MM.1S (cell line): Measurements from ENCODE around the gene ANXA9.
A peak's percentile ranks its signal among the peaks of the same experiment; 100 is the strongest.

ENCODE experiments used
- DNase-seq: peaks from one replicate; pipeline ENCODE4 v3.0.0-alpha.2; 2015
- H2AFZ ChIP-seq: fragments of 300-600 bp; sonication (generic); 2 replicates; pipeline ENCODE4 v1.6.0; 2016; ENCODE audit warnings: antibody characterized with exemption, low read length
- H3F3A ChIP-seq: fragments of 300-600 bp; sonication (generic); 2 replicates; pipeline ENCODE4 v1.6.1; 2016; ENCODE audit warnings: mild to moderate bottlenecking, antibody characterized with exemption, low read length, moderate library complexity, mixed read lengths; ENCODE audit not compliant: insufficient read depth
- H3K27ac ChIP-seq: fragments of 300-600 bp; sonication (generic); 2 replicates; pipeline ENCODE4 v1.5.1; 2016; ENCODE audit warnings: mild to moderate bottlenecking, low read length
- H3K27me3 ChIP-seq: fragments of 300-600 bp; sonication (generic); replicated peaks from 2 replicates; pipeline ENCODE4 v1.6.0; 2016; ENCODE audit warnings: low read length; ENCODE audit not compliant: insufficient read depth
- H3K36me3 ChIP-seq: fragments of 300-600 bp; sonication (generic); replicated peaks from 2 replicates; pipeline ENCODE4 v1.6.1; 2016; ENCODE audit warnings: mild to moderate bottlenecking, low read length, mixed read lengths; ENCODE audit not compliant: insufficient read depth
- H3K4me1 ChIP-seq: fragments of 300-600 bp; sonication (generic); 2 replicates; pipeline ENCODE4 v1.6.1; 2016; ENCODE audit warnings: low read length, mixed read lengths
- H3K4me2 ChIP-seq: fragments of 300-600 bp; sonication (generic); 2 replicates; pipeline ENCODE4 v1.6.0; 2016; ENCODE audit warnings: low read depth, low read length
- H3K4me3 ChIP-seq: fragments of 300-600 bp; sonication (generic); 2 replicates; pipeline ENCODE4 v1.5.1; 2016; ENCODE audit warnings: low read length, mixed read lengths
- H3K79me2 ChIP-seq: fragments of 300-600 bp; sonication (generic); 2 replicates; pipeline ENCODE4 v1.6.1; 2016; ENCODE audit warnings: mixed run types, low read length, mixed read lengths
- H3K9ac ChIP-seq: fragments of 300-600 bp; sonication (generic); 2 replicates; pipeline ENCODE4 v1.6.1; 2016; ENCODE audit warnings: low read length, mixed read lengths
- H3K9me2 ChIP-seq: fragments of 300-600 bp; sonication (generic); replicated peaks from 2 replicates; pipeline ENCODE4 v1.6.1; 2016; ENCODE audit warnings: mild to moderate bottlenecking, low read length, mixed read lengths; ENCODE audit not compliant: insufficient read depth
- H3K9me3 ChIP-seq: fragments of 300-600 bp; sonication (generic); replicated peaks from 2 replicates; pipeline ENCODE4 v1.6.1; 2016; ENCODE audit warnings: mild to moderate bottlenecking, low read length, mixed read lengths; ENCODE audit not compliant: insufficient read depth
- H4K20me1 ChIP-seq: fragments of 300-600 bp; sonication (generic); 2 replicates; pipeline ENCODE4 v1.6.1; 2016; ENCODE audit warnings: mild to moderate bottlenecking, low read length, moderate library complexity, mixed read lengths; ENCODE audit not compliant: insufficient read depth
- CTCF ChIP-seq: fragments of 300-600 bp; sonication (generic); IDR thresholded peaks from 2 replicates; pipeline ENCODE4 v1.5.1; 2016; ENCODE audit warnings: antibody characterized with exemption, low read length, mixed read lengths
- EZH2 ChIP-seq: fragments of 300-600 bp; sonication (generic); optimal IDR thresholded peaks from 2 replicates; pipeline ENCODE3; 2017; ENCODE audit warnings: low read depth, mild to moderate bottlenecking, antibody characterized with exemption, low read length, mixed read lengths
- EZH2phosphoT487 ChIP-seq: fragments of 300-600 bp; sonication (generic); IDR thresholded peaks from 2 replicates; pipeline ENCODE4 v1.6.1; 2018; ENCODE audit warnings: antibody characterized with exemption, low read length

The ANXA9 gene

DNA sequence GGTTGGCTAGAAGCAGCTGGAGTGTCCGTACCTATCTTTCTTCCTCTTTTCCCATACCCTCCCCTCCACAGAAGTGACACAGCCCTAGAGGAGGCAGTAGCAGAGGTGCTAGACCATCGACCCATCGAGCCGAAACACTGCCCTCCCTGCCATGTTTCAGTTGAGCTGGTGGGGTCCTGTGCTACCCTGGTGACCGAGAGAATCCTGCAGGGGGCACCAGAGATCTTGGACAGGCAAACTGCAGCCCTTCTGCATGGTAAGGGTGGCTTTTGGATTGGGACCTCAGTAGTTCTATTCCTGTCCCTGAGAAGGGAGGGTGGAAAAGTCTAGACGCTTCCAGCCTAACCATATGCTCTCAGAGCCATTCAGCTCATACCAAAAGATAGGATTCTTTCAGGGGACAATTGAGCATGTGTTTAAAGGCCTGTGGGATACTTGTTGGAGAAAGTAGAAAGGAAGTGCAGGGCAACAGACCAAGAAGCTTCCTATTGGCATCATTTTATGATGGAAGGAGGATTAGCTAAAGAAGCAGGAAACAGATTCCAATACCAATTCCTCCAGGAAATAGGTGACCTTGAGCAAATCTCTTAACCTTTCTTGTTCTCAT lies 42.6 kb downstream of the ANXA9 start:
- Histone ChIP-seq H3F3A (no peaks in the 10 kb centered on the region), H3K27me3 (no peaks in the 10 kb centered on the region), H3K79me2 (no peaks in the 10 kb centered on the region), H2AFZ (no peak overlapping the region), H3K9me3 (no peaks in the 10 kb centered on the region), H3K9me2 (no peaks in the 10 kb centered on the region), H3K4me1 (no peaks in the 10 kb centered on the region), H3K4me3 (no peak overlapping the region), H3K36me3 (no peaks in the 10 kb centered on the region), H4K20me1 (no peaks in the 10 kb centered on the region), H3K9ac (no peak overlapping the region), H3K27ac (no peak overlapping the region), H3K4me2 (no peak overlapping the region)
- peak; percentile 96 for TF ChIP-seq CTCF
- no peak for TF ChIP-seq EZH2
- no peak for TF ChIP-seq EZH2phosphoT487
- DNase-seq = peak; percentile 83

DNA sequence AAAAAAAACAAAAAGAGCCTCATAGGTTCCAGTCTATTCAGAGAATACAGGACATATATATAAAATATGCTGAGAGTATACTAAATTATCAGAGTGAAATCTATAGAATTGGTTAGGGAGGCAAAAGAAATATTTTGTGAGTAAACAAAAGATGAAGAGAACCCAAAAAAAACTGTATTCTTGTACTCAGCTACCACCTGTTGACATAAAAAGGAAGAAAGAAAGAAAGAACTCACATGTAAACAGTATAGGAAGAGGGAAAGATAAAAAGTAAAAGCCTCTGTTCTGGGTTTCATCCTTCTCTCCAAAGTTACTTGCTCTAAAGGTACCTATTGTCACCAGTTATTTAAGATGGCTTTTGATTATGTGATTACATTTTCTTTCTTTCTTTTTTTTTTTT lies 44.4 kb downstream of the ANXA9 start:
- Histone ChIP-seq H3K9ac (no peak overlapping the region), H2AFZ (no peak overlapping the region), H3K27me3 (no peaks in the 10 kb centered on the region), H3F3A (no peaks in the 10 kb centered on the region), H3K9me3 (no peaks in the 10 kb centered on the region), H3K36me3 (no peaks in the 10 kb centered on the region; the same call in 1 of the 2 replicates), H3K4me3 (no peak overlapping the region), H3K27ac (no peak overlapping the region), H3K79me2 (no peaks in the 10 kb centered on the region), H3K4me2 (no peak overlapping the region), H3K9me2 (no peaks in the 10 kb centered on the region), H4K20me1 (no peaks in the 10 kb centered on the region), H3K4me1 (no peaks in the 10 kb centered on the region)
- TF ChIP-seq EZH2 = no peak
- TF ChIP-seq EZH2phosphoT487 = no peak
- TF ChIP-seq CTCF = no peak
- DNase-seq = no peak

DNA sequence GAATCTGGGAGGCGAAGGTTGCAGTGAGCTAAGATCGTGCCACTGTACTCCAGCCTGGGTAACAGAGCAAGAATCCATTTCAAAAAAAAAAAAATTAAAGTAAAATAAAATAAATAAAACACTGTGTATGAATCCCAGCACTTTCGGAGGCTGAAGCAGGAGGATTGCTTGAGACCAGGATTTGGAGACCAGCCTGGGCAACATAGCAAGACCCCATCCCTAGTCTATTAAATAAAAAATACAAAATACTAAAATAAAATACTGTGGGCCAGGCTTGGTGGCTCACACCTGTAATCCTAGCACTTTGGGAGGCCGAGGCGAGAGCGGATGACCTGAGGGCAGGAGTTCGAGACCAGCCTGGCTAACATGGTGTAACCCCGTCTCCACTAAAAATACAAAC lies 50.1 kb downstream of the ANXA9 start:
- H3K27ac ChIP-seq = no peak overlapping the region
- H4K20me1 ChIP-seq = no peaks in the 10 kb centered on the region
- no peak for DNase-seq
- no peak overlapping the region for H2AFZ ChIP-seq
- TF ChIP-seq EZH2phosphoT487 = no peak
- TF ChIP-seq EZH2 = no peak
- no peak for TF ChIP-seq CTCF
- no peaks in the 10 kb centered on the region for H3K79me2 ChIP-seq
- no peaks in the 10 kb centered on the region for H3F3A ChIP-seq
- no peaks in the 10 kb centered on the region for H3K4me1 ChIP-seq
- no peak overlapping the region for H3K4me2 ChIP-seq
- H3K9ac ChIP-seq = no peak overlapping the region
- H3K9me3 ChIP-seq = no peaks in the 10 kb centered on the region
- no peaks in the 10 kb centered on the region for H3K27me3 ChIP-seq
- H3K9me2 ChIP-seq = no peaks in the 10 kb centered on the region
- no peaks in the 10 kb centered on the region; the same call in 1 of the 2 replicates for H3K36me3 ChIP-seq
- H3K4me3 ChIP-seq = no peak overlapping the region
